HEK293 (cell line): Measurements from ENCODE around the gene ARHGAP6.

Experiments used
- ZNF777 ChIP-seq: fragments of 450-650 bp; formaldehyde crosslinking; IDR thresholded peaks from 2 replicates; pipeline ENCODE4 v1.5.1; 2017; ENCODE audit warnings: missing biosample characterization, missing genetic modification characterization, borderline replicate concordance
- TF ChIP-seq, protein P1 (sequence below): fragments of 450-650 bp; formaldehyde crosslinking; IDR thresholded peaks from 2 replicates; pipeline ENCODE4 v1.5.1; 2016; ENCODE audit warnings: missing biosample characterization, missing genetic modification characterization

DNA sequence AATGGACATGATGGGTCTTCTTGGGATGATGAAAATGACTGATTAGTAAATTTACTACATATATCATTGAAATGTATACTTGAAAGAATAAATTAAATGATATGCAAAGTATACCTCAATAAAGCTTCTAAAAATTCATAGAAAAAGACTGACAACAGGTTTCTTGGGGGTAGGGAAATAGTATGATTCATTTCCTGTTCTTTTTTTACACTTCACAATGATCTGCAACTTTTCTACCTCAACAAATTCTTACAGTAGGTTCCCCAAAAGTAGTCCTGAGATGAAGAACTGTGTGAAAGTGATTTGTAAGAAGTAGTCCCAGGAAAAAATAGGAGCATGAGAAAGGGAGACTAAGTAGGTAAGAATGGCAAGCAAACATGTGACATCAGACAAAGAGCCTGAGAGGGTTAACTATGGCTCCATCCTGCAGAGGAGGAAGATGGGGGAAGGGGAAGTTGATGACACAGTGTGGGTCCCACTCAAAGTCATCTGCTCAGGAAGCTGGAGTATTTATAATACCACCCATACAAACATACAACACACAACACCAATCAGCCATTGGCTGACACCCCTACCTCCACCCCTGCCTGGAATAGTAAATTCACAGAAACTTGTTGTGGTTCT lies 73.9 kb downstream of the ARHGAP6 start:
- no peak for TF ChIP-seq ZNF777 (tag by site-specific recombination)
- TF ChIP-seq, protein P1, sequence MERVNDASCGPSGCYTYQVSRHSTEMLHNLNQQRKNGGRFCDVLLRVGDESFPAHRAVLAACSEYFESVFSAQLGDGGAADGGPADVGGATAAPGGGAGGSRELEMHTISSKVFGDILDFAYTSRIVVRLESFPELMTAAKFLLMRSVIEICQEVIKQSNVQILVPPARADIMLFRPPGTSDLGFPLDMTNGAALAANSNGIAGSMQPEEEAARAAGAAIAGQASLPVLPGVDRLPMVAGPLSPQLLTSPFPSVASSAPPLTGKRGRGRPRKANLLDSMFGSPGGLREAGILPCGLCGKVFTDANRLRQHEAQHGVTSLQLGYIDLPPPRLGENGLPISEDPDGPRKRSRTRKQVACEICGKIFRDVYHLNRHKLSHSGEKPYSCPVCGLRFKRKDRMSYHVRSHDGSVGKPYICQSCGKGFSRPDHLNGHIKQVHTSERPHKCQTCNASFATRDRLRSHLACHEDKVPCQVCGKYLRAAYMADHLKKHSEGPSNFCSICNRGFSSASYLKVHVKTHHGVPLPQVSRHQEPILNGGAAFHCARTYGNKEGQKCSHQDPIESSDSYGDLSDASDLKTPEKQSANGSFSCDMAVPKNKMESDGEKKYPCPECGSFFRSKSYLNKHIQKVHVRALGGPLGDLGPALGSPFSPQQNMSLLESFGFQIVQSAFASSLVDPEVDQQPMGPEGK (tag by site-specific recombination), result no peak
